Activated T-cell treated with anti-CD3 and anti-CD28 coated beads for 1 hour (primary cell): ENCODE results near the gene BRD3.

ENCODE experiments used
- DNase-seq: peaks from one replicate; pipeline ENCODE4 v3.0.0-alpha.2; 2020; ENCODE audit warnings: low read depth

BRD3 gene

DNA sequence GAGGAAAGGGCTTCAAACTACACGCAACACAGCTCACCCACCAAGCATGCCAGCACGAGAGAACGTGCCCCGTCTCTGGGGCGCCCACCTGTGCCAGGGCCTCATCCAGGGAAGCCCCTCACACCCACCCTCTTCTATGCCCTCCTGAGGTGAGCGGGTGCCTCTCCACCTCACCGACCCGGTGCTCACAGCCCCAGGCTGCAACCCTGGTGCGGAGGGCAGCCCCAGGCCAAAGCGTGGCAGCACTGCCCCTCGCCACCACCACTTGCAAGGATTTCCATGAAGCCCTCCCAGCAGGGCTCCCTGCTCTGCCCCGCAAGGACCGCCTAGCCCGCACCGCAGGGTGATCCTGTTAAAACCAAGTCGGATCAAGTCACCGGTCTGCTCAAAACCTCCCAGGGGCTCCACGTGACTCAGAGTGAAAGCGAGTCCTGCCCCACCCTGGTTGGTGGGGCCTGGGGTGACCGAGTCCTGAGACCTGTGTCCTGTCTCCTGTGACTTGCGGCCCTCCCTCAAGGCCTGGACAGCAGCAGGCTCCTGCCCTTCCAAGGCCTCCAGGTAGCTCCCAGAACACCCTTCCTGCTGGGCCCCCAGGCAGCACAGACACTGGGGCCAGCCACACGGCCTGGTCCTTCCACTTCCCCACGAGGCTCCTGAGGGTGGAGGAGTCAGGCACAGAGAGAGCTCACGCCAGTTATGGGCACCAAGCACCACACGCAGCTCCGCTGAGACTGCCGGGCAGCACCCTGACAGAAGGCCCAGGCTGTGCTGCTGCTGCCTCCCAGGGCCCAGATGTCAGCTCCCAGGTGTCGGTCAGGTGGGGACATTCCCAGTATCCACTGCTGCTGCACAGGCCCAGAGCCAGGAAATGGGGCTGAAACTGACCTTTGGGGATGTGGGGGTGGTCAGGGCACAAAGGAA is 12.7 kb downstream of the BRD3 start:
- DNase-seq: no peak

DNA sequence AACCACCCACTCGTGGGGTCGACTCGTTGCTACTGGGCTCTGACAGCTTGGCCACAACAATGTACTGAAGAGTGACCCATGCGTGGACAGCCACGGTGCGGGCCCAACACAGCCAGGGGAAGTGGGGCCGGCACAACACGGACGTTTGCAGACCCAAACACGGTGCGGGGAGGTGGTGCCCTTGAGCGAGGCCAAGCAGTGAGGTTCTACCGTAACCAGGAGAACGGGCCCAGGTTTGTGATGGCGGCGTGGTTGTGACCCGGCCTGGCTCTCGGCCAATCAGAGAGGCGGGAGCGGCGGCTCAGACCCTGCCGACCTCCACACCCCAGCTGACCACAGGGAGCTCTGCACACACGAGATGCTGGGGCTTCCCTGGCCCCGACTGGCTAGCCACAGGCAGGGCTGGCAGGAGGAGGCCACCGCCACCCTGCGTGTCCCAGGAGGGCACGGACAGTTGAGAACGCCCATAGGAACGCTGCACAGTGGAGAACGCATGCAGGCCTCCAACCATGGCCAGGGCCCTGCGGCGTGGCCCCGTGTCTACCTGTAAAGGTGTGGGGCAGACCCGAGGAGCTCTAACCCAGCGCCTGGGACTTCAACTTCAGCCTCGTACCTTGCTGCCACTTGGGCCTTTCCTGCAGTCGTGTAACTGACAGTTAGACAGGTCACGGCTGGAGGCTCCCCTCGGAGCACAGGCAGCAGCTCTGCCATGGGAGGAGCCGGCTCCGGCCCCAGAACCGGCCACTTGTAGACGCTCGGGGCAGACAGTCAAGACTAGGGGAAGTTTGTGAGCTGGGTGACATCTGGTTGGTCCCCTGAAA is 13.7 kb downstream of the BRD3 start:
- no peak for DNase-seq

- DNase-seq: no peak
These were observed 14.4 kb downstream of the BRD3 start for GRCh38 chr9:134053401-134053871.

GRCh38 chr9:134052941-134053340 is 14.9 kb downstream of the BRD3 start:
- DNase-seq: no peak

GRCh38 chr9:134052491-134052890 is 15.3 kb downstream of the BRD3 start:
- no peak for DNase-seq

- no peak for DNase-seq
These were observed 16.5 kb downstream of the BRD3 start for GRCh38 chr9:134051319-134051718.

GRCh38 chr9:134050726-134051125 is 17.1 kb downstream of the BRD3 start:
- no peak for DNase-seq

GRCh38 chr9:134049772-134050588 is 17.8 kb downstream of the BRD3 start:
- DNase-seq: no peak

DNA sequence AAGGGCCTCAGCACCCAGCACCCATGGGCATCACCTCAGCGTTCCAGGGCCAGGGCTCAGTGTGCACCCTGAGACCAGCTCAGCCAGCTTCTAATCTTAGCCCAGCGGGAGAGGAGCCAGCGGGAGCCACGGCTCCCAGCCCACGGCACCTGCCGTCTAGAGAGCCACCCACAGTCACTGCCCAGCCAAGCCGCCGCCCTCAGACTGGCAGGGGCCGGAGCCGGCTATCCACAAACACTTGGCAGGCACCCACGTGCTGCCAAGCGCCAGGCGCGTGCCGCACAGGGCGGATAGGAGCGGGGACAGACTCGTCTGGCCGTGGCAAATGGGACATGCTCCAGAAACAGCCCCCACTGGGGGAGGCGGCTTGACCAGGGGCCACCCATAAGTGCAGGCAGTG is 18.6 kb downstream of the BRD3 start:
- DNase-seq: no peak

GRCh38 chr9:134048582-134048968 is 19.3 kb downstream of the BRD3 start:
- DNase-seq: no peak

- DNase-seq: no peak
These were observed 19.8 kb downstream of the BRD3 start for GRCh38 chr9:134047868-134048581.

GRCh38 chr9:134046894-134047681 is 20.7 kb downstream of the BRD3 start:
- no peak for DNase-seq

- no peak for DNase-seq
These were observed 21.8 kb downstream of the BRD3 start for GRCh38 chr9:134045841-134046544.

DNA sequence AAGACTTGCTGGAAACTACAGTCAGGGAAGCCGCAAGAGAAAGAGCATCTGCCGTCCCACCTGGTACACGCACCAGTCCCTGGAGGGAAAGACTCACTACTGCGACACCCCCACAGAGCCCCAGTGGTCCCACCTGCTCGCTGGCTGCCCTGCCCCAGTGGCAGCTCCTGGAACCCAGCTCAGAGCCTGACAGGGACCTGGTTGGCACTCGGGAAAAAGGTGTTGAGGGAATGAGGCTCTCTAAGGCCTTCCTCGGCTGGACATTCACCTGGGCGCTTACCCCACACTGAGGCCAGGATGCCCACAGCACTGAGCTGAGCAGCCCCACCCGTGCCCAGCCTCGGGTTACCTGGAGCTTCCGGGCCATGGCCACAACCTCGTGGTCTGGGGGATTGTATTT is 22.9 kb downstream of the BRD3 start:
- DNase-seq: no peak

- no peak for DNase-seq
These were observed 24.3 kb downstream of the BRD3 start for GRCh38 chr9:134043531-134043988.

DNA sequence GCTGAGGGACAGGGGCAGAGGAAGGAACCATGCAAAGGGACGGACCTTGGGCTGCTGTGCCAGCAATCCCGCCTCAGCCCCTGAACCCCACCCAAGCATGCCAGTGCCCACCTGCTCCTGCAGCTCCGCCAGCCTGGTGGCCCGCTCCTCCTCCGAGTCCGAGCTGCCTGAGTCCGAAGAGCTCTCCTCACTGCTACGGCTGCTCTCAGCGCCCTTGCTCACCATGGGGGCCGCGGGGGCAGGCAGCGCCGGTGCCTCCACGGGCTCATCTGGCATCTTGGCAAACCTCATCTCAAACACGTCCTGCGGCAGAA is 26.2 kb downstream of the BRD3 start:
- no peak for DNase-seq

GRCh38 chr9:134040781-134041648 is 26.8 kb downstream of the BRD3 start:
- DNase-seq: no peak

DNA sequence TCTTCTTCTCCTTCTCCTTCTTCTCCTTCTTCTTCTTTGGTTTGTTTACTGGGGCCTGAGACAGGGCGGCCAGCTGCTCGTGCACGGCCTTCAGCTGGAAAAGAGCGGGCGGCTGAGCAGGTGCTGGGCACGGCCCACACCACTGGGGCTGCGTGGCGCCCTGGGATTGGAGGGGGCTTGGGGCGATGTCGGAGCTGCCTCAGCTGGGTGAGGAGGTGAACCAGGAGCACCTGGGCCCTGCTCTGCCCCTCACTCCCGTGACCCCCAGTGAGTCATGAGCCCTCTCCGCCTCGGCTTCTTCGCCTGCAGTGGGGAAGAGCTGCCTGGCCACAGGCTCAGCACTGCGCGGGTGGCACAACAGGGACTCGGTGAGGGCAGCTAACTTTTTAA is 27.7 kb downstream of the BRD3 start:
- DNase-seq: no peak
